Measurements from ENCODE around the gene FECH. TPM values are rescaled to one million over a fixed set of nuclear protein-coding genes. Genes with fewer than 3 reads are reported as not detected.

FECH gene
- total and polyA plus RNA-seq, 2 of the 4 experiments (the other 2 are of a cell fraction): 32.3 to 52.2 TPM

DNA sequence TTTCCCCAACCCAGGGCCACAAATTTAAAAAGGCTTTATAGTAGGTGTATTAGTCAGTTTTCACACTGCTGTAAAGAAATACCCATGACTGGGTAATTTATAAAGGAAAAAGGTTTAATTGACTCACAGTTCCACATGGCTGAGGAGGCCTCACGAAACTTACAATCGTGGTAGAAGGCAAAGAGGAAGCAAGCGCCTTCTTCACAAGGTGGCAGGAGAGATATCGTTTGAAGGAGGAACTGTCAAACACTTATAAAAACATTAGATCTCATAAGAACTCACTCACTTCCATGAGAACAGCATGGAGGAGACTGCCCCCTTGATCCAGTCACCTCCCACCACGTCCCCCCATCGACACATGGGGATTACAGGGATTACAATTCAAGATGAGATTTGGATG is 70.4 kb downstream of the FECH start:
- in situ Hi-C loops (cut with MboI; ENCODE audit: low sequenced_read_pairs): no loop called here
- H2AK9ac ChIP-seq (replicated peaks; ENCODE audit: low read depth, low read length, poor library complexity): no peak overlapping the region
- no peak for DNase-seq
- BruUV-seq (replicated peaks): no TSS peak
- H3K9me3 ChIP-seq (ENCODE audit: control insufficient read depth, insufficient read depth, low read length): no peaks in the 10 kb centered on the region
- no peak overlapping the region for H3K56ac ChIP-seq (ENCODE audit: extremely low read depth, insufficient read depth, low read length)
- dilution Hi-C loops (cut with HindIII; ENCODE audit: low sequenced_read_pairs, unreplicated experiment): no loop called here
- no peaks in the 10 kb centered on the region for H3K79me1 ChIP-seq (ENCODE audit: low read depth in 1 of 2, low read length in 2 of 2)
- H3K23ac ChIP-seq (ENCODE audit: low read depth, low read length): no peak overlapping the region
- H3K4me2 ChIP-seq (ENCODE audit: low read depth, low read length): no peak overlapping the region
- no peak overlapping the region for H3K9ac ChIP-seq (ENCODE audit: low read depth, low read length)
- intact Hi-C loops (cut with micrococcal nuclease): no loop called here
- ChIA-PET CTCF (no interaction called here), POLR2A (ENCODE audit: unreplicated experiment) (no interaction called here)
- no peaks in the 10 kb centered on the region for H3K36me3 ChIP-seq (ENCODE audit: control insufficient read depth, insufficient read depth, low read length)
- H3K4ac ChIP-seq (ENCODE audit: low read depth, low read length): no peak overlapping the region
- H3K4me1 ChIP-seq (ENCODE audit: control insufficient read depth, insufficient read depth, low read length): no peaks in the 10 kb centered on the region
- no peaks in the 10 kb centered on the region for H4K20me1 ChIP-seq (ENCODE audit: insufficient read depth, low read length)
- WGBS, 2 experiments (ENCODE audit: extremely low coverage in 2 of 2, insufficient read length in 1 of 2): no CpG with 5 or more reads among the region's 6 CpGs
- TF ChIP-seq RAD21 (IDR thresholded peaks at IDR 0.05; ENCODE audit: low read length) (no peak), MAZ (IDR thresholded peaks at IDR 0.05; ENCODE audit: borderline replicate concordance, low read depth, low read length) (no peak), NFE2L2 (IDR thresholded peaks at IDR 0.05; ENCODE audit: low read depth, low read length) (no peak), MXI1 (IDR thresholded peaks at IDR 0.05; ENCODE audit: borderline replicate concordance, low read depth, low read length) (no peak), MAFK (IDR thresholded peaks at IDR 0.05; ENCODE audit: low read depth, low read length) (no peak), USF2 (IDR thresholded peaks at IDR 0.05; ENCODE audit: low read depth, low read length) (no peak), RFX5 (IDR thresholded peaks at IDR 0.05; ENCODE audit: low read depth, low read length) (no peak), POLR2A (IDR thresholded peaks at IDR 0.05; ENCODE audit: low read depth, low read length) (no peak), CEBPB (IDR thresholded peaks at IDR 0.05; ENCODE audit: low read depth, low read length) (no peak), SMC3 (IDR thresholded peaks at IDR 0.05; ENCODE audit: low read depth, low read length) (no peak), ELK1 (IDR thresholded peaks at IDR 0.05; ENCODE audit: borderline replicate concordance, low read depth, low read length) (no peak), CHD1 (IDR thresholded peaks at IDR 0.05; ENCODE audit: low read depth, low read length) (no peak), RCOR1 (IDR thresholded peaks at IDR 0.05; ENCODE audit: insufficient replicate concordance, low read length) (no peak), BHLHE40 (IDR thresholded peaks at IDR 0.05; ENCODE audit: low read depth, low read length) (no peak), FOS (IDR thresholded peaks at IDR 0.05; ENCODE audit: low read depth, low read length) (no peak)
- TF ChIP-seq, protein P1, sequence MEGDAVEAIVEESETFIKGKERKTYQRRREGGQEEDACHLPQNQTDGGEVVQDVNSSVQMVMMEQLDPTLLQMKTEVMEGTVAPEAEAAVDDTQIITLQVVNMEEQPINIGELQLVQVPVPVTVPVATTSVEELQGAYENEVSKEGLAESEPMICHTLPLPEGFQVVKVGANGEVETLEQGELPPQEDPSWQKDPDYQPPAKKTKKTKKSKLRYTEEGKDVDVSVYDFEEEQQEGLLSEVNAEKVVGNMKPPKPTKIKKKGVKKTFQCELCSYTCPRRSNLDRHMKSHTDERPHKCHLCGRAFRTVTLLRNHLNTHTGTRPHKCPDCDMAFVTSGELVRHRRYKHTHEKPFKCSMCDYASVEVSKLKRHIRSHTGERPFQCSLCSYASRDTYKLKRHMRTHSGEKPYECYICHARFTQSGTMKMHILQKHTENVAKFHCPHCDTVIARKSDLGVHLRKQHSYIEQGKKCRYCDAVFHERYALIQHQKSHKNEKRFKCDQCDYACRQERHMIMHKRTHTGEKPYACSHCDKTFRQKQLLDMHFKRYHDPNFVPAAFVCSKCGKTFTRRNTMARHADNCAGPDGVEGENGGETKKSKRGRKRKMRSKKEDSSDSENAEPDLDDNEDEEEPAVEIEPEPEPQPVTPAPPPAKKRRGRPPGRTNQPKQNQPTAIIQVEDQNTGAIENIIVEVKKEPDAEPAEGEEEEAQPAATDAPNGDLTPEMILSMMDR (conservative IDR thresholded peaks at IDR 0.05; ENCODE audit: low read depth, low read length): no peak
- no peak overlapping the region for H2AK5ac ChIP-seq (ENCODE audit: low read depth, low read length)
- H3K27ac ChIP-seq (ENCODE audit: insufficient read depth, low read length): no peak overlapping the region
- H2BK20ac ChIP-seq (ENCODE audit: low read depth, low read length): no peak overlapping the region
- H3K18ac ChIP-seq (ENCODE audit: low read depth, low read length): no peak overlapping the region
- H3K27me3 ChIP-seq (ENCODE audit: control insufficient read depth, insufficient read depth, low read length): no peaks in the 10 kb centered on the region
- H2AFZ ChIP-seq (replicated peaks; ENCODE audit: low read length, poor library complexity): no peak overlapping the region
- H4K8ac ChIP-seq (ENCODE audit: low read depth in 2 of 2, low read length in 2 of 2): no peak overlapping the region
- H3K14ac ChIP-seq (replicated peaks; ENCODE audit: low read depth, low read length): no peak overlapping the region
- H3K4me3 ChIP-seq (ENCODE audit: insufficient read depth, low read depth, low read length): no peak overlapping the region
- no peak for ATAC-seq (ENCODE audit: low read depth)
- H2BK5ac ChIP-seq (ENCODE audit: low read depth, low read length, poor library complexity, severe bottlenecking): no peak overlapping the region
- H3K9me1 ChIP-seq (ENCODE audit: insufficient read depth, low read length): no peaks in the 10 kb centered on the region
- H2BK120ac ChIP-seq (ENCODE audit: low read depth, low read length): no peak overlapping the region
- no peak overlapping the region for H4K91ac ChIP-seq (ENCODE audit: insufficient read depth, low read depth, low read length)
- H4K5ac ChIP-seq (ENCODE audit: low read depth, low read length): no peak overlapping the region
- H2BK15ac ChIP-seq (ENCODE audit: low read depth, low read length): no peak overlapping the region
